ENCODE data around the gene PTPN22.

PTPN22 gene

DNA sequence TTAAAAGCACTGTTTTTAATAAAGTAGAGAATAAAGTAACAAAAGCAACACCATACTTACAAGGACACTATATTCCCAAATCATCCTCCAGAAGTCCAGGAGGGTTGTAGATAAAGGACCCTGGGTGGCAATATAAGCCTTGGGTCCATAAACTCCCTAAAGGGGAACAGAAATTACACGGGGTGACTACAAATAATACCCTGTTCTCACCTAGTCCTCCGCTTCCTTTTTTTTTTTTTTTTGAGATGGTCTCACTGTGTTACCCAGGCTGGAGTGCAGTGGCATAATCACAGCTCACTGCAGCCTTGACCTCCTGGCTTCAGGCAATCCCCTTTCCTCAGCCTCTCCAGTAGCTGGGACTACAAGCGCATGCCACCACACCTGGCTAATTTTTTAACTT is 13.1 kb downstream of the PTPN22 start:
- H3K27me3 ChIP-seq (ENCODE audit: insufficient read depth, low read length, poor library complexity, severe bottlenecking), result no peaks in the 10 kb centered on the region
- H3K9me2 ChIP-seq (replicated peaks; ENCODE audit: low read depth, low read length), result no peaks in the 10 kb centered on the region
- no peaks in the 10 kb centered on the region for H3K4me1 ChIP-seq (ENCODE audit: insufficient read depth, low read length, poor library complexity, severe bottlenecking)
- no peak overlapping the region for H3K4me2 ChIP-seq (ENCODE audit: low read depth, low read length, poor library complexity, severe bottlenecking)
- no peak overlapping the region for H2AFZ ChIP-seq (ENCODE audit: low read length)
- no peak for TF ChIP-seq EZH2phosphoT487 (IDR thresholded peaks at IDR 0.05; ENCODE audit: borderline replicate concordance)
- no peak for TF ChIP-seq CTCF (conservative IDR thresholded peaks at IDR 0.05; ENCODE audit: low read length)
- H3F3A ChIP-seq (ENCODE audit: low read depth), result no peaks in the 10 kb centered on the region
- no peaks in the 10 kb centered on the region for H4K20me1 ChIP-seq (ENCODE audit: insufficient read depth, low read length, poor library complexity, severe bottlenecking)
- H3K4me3 ChIP-seq (ENCODE audit: low read length, poor library complexity, severe bottlenecking), result no peak overlapping the region
- H3K9me3 ChIP-seq (ENCODE audit: insufficient read depth, low read depth, low read length), result no peaks in the 10 kb centered on the region
- peaks cover 42% of the 10 kb centered on the region for H3K36me3 ChIP-seq (ENCODE audit: insufficient read depth, low read length)
- H3K79me2 ChIP-seq (ENCODE audit: insufficient read depth, low read length), result 0 out of 2 replicates have a peak, but pooled peaks cover 2% of the 10 kb centered on the region
- no peak overlapping the region for H3K9ac ChIP-seq (ENCODE audit: low read depth, low read length, poor library complexity, severe bottlenecking)

- H3K9ac ChIP-seq (ENCODE audit: low read depth, low read length, poor library complexity, severe bottlenecking), result no peak overlapping the region
These were observed 13.7 kb downstream of the PTPN22 start for GRCh38 chr1:113857776-113858175.

GRCh38 chr1:113856401-113856790 is 15.1 kb downstream of the PTPN22 start:
- Histone ChIP-seq H3K79me2 (ENCODE audit: insufficient read depth, low read length) (no peaks in the 10 kb centered on the region), H3K4me3 (ENCODE audit: low read length, poor library complexity, severe bottlenecking) (no peak overlapping the region), H4K20me1 (ENCODE audit: insufficient read depth, low read length, poor library complexity, severe bottlenecking) (no peaks in the 10 kb centered on the region), H3K9me2 (replicated peaks; ENCODE audit: low read depth, low read length) (no peaks in the 10 kb centered on the region), H3K36me3 (ENCODE audit: insufficient read depth, low read length) (peaks cover 42% of the 10 kb centered on the region), H3K4me1 (ENCODE audit: insufficient read depth, low read length, poor library complexity, severe bottlenecking) (no peaks in the 10 kb centered on the region), H2AFZ (ENCODE audit: low read length) (no peak overlapping the region), H3K9ac (ENCODE audit: low read depth, low read length, poor library complexity, severe bottlenecking) (no peak overlapping the region), H3F3A (ENCODE audit: low read depth) (no peaks in the 10 kb centered on the region; the same call in 1 of the 2 replicates), H3K27me3 (ENCODE audit: insufficient read depth, low read length, poor library complexity, severe bottlenecking) (no peaks in the 10 kb centered on the region), H3K9me3 (ENCODE audit: insufficient read depth, low read depth, low read length) (no peaks in the 10 kb centered on the region), H3K4me2 (ENCODE audit: low read depth, low read length, poor library complexity, severe bottlenecking) (no peak overlapping the region)
- no peak for TF ChIP-seq EZH2phosphoT487 (IDR thresholded peaks at IDR 0.05; ENCODE audit: borderline replicate concordance)
- no peak for TF ChIP-seq CTCF (conservative IDR thresholded peaks at IDR 0.05; ENCODE audit: low read length)

More at GRCh38 chr1:113857776-113858175, 13.7 kb downstream of the PTPN22 start:
- no peaks in the 10 kb centered on the region for H3K9me3 ChIP-seq (ENCODE audit: insufficient read depth, low read depth, low read length)
- H3K4me3 ChIP-seq (ENCODE audit: low read length, poor library complexity, severe bottlenecking), result no peak overlapping the region
- no peaks in the 10 kb centered on the region for H4K20me1 ChIP-seq (ENCODE audit: insufficient read depth, low read length, poor library complexity, severe bottlenecking)
- H3K27me3 ChIP-seq (ENCODE audit: insufficient read depth, low read length, poor library complexity, severe bottlenecking), result no peaks in the 10 kb centered on the region
- H3K79me2 ChIP-seq (ENCODE audit: insufficient read depth, low read length), result no peaks in the 10 kb centered on the region
- no peaks in the 10 kb centered on the region for H3F3A ChIP-seq (ENCODE audit: low read depth)
- peaks cover 42% of the 10 kb centered on the region for H3K36me3 ChIP-seq (ENCODE audit: insufficient read depth, low read length)
- no peaks in the 10 kb centered on the region for H3K9me2 ChIP-seq (replicated peaks; ENCODE audit: low read depth, low read length)
- H2AFZ ChIP-seq (ENCODE audit: low read length), result no peak overlapping the region
- H3K4me2 ChIP-seq (ENCODE audit: low read depth, low read length, poor library complexity, severe bottlenecking), result no peak overlapping the region
- TF ChIP-seq CTCF (conservative IDR thresholded peaks at IDR 0.05; ENCODE audit: low read length) (no peak), EZH2phosphoT487 (IDR thresholded peaks at IDR 0.05; ENCODE audit: borderline replicate concordance) (no peak)
- H3K4me1 ChIP-seq (ENCODE audit: insufficient read depth, low read length, poor library complexity, severe bottlenecking), result no peaks in the 10 kb centered on the region
